GM21576 (cell line): ENCODE data around the gene DPAGT1.
"Not testable (repeated sequence)": the region's sequence is repeated elsewhere in the genome, so short reads cannot be mapped to it uniquely, and the experiment has no call there.

ENCODE experiments used
- ATAC-seq: cut with Tn5 transposase; IDR thresholded peaks from one replicate; pipeline ENCODE4 v1.9.1; 2021; ENCODE audit warnings: mild to moderate bottlenecking, moderate library complexity; ENCODE audit not compliant: unreplicated experiment

DPAGT1 gene

DNA sequence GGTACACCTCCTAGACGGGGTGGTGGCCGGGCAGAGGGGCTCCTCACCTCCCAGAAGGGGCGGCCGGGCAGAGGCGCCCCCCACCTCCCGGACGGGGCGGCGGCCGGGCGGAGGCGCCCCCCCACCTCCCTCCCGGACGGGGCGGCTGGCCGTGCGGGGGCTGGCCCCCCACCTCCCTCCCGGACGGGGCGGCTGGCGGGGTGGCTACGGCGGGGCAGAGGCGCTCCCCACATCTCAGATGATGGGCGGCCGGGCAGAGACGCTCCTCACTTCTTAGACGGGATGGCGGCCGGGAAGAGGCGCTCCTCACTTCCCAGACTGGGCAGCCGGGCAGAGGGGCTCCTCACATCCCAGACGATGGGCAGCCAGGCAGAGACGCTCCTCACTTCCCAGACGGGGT is 42.5 kb downstream of the DPAGT1 start:
- not testable (repeated sequence) for ATAC-seq

DNA sequence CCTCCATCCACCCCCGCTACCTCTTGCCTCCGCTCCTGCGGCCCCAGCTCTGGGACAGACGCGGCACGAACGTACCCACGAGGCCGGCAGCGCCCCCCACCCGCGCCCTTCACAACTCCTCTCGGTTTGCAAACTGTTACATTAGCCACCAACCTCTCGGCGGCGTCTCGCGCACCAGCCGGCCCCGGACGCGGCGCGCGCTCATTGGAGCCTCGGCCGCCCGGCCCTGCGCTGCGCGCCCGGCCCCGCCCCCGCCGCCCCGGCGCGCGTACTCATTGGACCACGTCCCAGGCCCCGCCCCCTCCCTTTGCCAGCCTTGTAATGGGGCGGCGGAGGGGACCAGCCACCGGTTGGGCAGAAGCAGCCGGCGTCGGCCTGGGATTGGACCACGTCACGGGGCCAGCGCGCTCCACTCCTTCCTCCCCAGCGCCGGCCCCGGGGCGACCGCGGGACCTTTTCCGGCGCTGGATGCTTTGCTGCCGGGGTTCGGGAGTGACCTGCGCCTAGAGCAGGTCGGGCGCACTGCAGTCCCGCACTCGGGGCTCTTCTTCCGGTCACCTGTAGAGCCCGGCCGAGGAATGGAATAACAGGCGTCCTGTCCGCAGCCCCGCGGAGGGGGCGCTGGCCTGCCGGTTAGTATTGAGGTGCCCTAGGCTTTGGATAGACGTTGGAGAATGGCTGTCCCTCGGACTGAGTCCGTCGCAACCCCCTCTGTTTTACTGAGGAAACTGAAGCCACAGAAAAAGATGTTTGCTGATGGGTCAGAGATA is 44.5 kb downstream of the DPAGT1 start, which contains the start of gene HYOU1:
Gene HYOU1 (minus strand): TSS at position 206 of the 770 bp plus-strand sequence. CDS start 1,045 bp downstream, outside the sequence.
- ATAC-seq, result peak; percentile 88

GRCh38 chr11:119056421-119056999 is 45.1 kb downstream of the DPAGT1 start:
- peak; percentile 5 for ATAC-seq

DNA sequence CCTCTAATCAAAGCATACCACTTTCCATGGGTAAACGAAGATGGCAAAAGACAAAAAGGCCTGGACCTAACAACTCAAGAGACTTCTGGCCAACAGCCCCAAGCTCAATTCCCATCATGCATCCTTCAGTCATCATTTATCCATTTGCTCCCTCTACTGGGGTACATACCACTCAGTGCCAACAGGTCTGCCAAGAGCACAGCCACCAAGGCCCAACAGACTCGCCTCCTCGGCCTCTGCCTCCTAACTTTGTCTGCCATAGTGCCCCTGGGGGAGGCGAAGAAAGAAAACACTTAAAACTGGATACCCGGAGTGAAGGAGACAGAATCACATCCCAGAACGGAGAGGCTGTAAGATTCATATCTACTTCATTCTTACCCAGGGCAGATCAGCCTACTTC is 45.8 kb downstream of the DPAGT1 start:
- ATAC-seq, result no peak

DNA sequence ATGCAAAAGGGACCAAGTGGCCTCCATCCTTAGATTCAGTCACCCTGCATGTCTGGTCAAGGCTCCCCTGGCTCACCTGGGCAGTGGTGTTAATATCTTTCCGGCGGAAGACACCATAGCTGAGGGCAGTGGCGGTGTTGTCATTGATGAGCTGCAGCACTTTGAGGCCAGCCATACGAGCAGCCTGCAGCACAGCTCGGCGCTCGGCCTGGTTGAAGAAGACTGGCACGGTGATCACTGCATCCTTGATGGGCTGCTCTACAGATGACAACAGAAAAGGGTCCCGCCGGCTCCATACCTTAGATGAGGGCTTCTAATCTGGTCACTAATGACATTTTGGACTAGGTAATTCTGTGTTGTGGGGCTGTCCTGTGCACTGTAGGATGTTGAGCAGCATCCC is 47.2 kb downstream of the DPAGT1 start:
- no peak for ATAC-seq

- ATAC-seq, result no peak
Measured at GRCh38 chr11:119052163-119052814, 49.4 kb downstream of the DPAGT1 start.

DNA sequence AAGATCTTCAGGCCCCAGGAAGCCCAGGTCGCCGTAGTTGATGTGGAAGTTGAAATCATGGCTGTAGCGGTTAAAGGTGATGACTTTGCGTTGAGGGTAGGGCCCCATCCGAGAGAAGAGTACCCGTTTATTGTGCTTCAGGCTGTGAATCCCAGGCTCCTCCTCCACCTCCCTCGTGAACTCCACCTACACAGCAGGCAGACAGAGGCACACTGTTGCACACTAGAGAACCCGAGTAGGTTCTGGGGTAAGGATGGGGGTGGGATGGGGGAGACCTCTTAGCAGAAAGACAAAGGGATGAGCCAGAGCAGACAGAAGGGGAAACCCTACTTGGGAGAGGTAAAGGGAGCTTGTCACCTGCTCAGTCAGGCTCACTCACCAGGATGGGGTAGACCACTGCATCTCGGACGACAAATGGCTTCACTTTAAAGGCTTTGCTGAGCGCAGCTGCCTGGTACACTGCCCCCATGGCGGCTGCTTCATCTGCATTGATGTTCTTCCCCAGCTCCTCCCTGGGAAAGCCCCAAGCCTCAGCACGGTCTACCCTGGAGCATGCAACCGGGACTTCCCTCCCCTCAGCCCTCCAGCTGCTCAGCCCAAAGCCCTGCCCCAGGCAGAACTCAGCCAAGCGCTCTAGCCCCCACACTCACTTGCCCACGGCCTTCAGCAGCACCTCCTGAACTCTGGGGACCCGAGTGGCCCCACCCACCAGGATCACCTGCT is 50.1 kb downstream of the DPAGT1 start:
- no peak for ATAC-seq

DNA sequence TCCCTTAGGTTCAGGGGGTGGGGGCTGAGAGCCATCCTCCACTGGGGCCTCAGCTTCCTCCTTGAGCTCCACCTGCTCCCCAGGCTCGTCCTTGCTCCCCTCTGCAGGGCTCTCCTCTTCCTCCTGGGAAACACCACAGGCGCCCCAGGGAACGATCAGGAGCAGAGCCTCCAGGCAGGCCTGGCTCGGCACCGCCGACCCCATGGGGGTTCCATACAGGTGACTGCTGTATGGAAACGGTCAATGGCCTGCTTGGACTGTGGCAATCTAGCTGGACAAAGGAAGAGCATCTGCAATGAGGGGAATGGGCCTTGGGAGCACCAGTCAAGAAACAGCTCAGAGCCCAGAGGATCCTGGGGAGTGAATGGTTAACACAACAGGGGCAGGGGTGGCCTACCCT is 52.6 kb downstream of the DPAGT1 start:
- ATAC-seq, result no peak

DNA sequence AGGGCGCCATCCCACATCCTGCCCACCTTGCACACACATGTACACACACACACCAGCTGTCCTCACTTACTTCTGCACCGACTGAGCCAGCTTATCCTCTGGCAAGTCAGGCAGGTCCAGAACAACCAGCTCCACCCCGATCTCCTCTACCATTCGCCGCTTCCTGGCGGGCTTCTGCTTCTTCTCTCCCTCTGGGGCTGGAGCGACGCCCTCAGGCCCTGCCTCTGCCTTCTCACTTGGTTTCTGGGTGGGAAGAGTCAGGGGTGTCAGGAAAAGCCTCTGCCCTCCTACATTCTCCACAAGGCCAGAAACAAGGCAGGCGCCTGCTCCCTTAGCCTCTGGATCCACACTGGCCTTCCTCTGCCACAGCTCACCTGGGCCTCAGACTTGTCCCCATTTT is 53.0 kb downstream of the DPAGT1 start:
- no peak for ATAC-seq

DNA sequence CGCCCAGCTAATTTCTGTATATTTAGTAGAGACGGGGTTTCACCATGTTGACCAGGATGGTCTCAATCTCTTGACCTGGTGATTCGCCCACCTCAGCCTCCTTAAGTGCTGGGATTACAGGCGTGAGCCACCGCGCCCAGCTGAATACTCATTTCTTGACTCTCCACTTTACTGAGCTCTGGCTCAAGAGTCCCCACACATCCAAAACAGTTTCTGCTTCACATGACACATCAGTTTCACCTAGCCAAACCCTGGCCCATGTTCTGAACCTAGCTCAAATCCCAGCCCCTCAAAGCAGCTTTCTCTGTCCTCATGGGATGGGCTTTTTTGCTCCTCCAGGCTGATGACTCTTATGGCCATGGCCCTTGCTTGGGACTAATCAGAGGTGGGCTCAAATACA is 54.4 kb downstream of the DPAGT1 start:
- ATAC-seq, result no peak
